HG03558 (cell line): ENCODE data around the gene GRM7.

ENCODE experiments used
- ATAC-seq: cut with Tn5 transposase; IDR thresholded peaks from one replicate; pipeline ENCODE4 v1.9.1; 2021; ENCODE audit warnings: moderate number of reproducible peaks; ENCODE audit not compliant: unreplicated experiment; ENCODE audit errors: extremely low read depth

GRM7 gene

DNA sequence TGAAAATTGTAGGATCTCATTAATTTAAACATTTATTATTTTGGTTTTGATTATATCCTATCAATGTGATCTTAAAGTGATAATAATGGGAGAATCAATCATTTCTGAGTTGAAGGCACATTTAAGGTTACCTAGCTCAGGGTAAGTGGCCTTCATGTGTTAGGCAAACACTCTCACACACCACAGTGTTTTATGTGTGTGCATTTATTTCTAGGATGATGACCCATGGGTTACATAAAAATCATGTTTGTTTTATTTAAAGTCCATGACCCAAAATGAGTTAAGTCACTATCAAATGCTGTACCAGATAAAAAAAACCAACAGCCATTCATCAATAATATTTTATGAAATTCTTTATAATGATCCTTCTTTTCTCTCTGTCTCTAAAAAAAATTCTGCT, 520.8 kb downstream of the GRM7 start:
- no peak for ATAC-seq

DNA sequence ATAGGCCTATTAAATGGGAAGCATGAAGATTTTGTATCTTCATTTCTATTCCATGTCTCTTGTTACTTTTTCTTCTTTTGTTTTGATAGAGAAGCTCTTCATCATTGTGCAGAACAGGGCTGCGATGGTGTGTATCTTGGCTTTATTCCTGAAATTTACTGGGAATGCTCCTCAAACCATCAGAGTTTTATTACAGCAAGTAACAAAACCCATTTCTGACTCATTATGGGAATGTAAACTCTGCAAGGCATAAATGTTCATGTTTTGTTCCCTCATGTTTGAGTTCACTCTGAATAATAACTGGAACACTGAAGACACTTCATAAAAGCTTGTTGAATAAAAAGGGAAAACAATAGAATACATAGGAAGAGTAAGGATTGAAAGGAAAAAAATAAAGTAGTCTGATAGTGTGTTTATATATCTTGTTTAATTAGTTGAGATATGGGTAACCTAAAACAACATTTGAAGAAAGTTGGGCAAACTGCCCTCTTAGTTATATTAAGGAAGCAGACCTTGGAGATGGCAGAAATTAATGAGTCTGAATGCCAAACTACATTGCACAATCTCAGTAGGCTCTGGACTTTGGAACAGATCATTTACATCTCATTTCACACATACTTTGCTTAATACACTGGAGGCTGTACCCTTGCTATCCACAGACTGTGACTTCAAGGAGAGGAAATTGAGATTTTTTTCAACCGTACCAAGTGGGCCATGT, 521.5 kb downstream of the GRM7 start:
- no peak for ATAC-seq

DNA sequence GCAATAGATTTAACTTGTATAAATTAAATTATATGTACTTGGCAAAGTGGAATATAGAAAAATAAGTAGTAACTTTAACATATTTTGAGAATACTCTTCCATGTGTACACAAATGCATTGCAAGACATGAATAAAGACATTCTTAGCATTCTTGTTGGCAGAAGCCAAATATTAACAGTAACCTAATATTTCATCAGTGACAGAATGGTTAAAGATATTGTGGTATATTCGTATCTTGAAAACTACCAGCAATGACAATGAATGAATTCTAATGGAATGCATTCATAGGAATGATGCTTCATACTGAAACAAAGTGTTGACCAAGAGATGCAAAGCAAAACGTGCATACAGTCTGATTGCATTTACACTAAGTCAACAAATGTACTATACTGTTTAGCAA, 524.7 kb downstream of the GRM7 start:
- no peak for ATAC-seq

DNA sequence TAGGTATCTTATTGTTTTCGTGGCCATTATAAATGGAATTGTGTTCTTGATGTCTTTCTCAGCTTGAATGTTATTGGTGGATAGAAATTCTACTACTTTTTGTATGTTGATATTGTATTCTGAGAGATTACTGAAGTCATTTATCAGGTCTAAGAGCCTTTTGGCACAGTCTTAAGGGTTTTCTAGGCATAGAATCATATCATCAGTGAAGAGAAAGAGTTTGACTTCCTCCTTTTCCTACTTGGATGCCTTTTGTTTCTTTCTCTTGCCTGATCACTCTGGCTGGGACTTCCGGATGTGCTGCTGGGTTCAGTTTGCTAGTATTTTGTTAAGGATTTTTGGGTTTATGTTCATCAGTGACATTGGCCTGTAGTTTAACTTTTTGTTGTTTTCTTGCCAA, 527.1 kb downstream of the GRM7 start:
- no peak for ATAC-seq

DNA sequence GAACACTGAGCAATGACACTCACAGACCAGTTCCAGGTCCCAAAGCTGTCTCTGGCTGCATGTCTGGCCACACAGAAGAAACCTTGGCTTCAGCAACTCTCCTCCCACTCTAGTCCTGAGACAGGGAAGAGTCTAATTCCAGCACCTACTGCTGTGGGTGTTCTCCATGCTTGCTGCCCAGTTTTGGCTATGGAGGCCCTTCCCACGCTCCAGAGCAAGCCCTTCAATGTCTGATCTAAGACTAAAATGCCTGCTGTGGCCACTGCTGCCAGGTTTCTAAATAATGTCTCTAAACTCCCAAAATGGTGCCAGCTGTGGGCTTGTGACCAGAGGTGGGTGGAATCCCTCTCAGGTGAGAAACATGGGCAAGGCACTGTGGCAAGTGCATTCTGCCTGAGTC, 531.3 kb downstream of the GRM7 start:
- no peak for ATAC-seq

DNA sequence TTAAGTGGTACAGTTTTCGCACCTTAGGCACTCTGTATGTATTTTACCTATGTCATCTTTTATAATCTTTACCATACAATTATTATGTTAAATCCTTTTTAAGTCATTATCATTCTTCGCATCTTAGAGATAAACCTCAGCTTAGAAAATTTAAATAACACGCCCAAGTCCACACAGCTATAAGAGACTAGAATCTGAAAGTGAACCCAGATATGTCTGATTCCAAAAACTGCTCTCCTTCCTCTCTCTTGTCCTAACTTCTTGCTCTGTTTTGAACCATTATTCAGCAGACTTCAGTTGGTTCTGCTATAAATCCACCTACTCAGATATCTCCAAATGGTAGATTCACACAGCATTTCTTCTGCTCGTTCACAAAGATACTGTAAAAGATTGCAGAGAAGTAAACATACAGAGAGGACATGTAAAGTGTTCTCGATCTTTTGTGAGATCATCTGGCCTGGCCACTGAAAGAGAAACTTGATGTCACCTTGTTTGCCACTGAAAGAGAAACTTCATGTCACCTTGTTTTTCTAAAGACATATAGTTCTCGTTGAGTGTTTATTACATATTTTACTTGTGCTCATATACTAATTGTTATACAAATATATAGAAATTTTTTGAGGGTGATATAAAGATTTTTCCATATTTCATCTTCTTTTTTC, 533.2 kb downstream of the GRM7 start:
- no peak for ATAC-seq

DNA sequence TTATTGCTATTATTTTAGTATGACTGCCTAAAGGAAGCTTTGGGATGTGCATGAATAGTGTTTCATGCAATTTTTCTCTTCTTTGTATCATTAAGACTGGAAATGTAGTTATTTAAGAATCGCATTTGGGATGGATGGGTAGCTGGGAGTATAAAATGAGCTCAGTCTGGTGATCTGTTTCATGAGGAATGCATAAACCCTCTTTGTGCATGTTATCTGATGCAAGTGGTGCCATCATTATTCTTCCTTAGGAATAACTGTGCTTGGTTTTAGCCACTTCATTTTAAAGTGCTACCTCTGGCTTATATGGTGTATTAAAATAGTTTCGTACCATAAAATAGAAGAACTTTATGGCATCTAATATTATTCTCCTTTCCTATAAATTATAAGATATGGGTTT, 535.6 kb downstream of the GRM7 start:
- no peak for ATAC-seq

DNA sequence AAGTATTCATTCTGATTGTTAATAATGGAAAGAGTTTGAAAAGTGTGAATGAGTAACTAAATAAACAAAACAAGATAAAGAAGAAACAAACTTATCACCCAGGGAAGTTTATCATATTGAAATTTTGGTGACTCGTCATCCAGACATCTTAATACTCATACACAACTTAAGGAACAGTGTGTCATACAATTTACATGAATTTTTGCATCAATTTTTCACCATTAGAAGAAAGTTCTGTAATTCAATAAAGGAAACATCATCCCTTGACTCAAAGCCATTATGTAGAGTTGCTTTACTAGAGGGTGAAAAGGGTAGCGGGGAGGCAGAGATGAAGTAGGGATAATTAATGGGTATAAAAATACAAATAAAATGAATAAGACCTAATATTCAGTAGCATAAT, 536.2 kb downstream of the GRM7 start:
- no peak for ATAC-seq

DNA sequence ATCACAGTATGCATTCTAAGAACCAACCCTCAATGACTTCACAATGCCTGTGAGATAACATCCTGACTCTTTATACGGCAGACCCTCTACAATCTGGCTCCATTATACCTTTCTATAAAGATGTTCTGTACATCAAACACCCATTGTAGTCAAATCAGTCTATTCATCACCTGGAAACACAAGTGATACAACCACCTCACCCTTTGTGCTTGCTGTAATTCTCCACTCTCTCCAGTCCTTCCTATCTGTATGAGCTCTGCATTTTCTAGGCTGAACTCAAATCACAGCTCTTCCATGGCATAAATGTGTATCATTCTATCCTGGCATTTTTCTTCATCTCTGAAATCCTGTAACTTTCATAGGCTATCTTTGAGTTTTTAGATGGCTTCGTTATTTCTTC, 539.4 kb downstream of the GRM7 start:
- no peak for ATAC-seq

DNA sequence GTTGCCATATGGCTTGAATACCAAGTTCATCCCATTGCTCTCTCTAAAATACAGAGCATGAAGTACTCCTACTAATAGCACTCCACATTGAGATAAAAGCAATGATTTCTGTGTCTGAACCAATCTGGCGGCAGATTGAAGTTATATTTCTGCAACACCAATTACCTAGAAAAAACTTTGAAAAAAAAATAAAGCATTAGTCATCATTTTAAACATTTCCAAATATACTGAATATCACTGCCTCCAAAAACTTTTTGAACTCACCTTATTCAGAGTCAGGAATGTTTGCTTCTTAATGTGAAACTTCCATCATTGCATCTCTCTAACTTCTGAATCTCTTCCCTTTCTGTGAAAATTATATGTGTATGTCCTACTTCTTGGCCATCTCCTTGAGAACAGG, 540.5 kb downstream of the GRM7 start:
- no peak for ATAC-seq

DNA sequence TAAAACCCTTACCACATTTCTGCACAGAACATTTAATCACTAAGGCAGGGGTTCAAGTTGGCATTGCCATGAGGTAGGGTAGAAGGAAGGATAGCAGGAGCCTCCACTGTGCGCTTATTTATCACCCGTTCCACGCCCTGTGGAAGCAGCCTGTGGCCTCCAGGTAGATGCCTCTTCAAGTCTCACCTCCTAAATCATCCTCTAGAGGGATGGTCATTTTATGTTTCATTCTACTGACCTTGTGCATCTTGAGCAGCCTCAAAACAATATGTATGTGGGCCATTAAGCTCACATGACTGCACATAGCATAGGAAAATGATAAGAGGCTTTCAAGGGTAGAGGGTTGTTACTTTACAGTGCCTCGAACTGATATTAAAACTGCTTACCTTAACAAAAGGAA, 546.2 kb downstream of the GRM7 start:
- ATAC-seq: no peak

DNA sequence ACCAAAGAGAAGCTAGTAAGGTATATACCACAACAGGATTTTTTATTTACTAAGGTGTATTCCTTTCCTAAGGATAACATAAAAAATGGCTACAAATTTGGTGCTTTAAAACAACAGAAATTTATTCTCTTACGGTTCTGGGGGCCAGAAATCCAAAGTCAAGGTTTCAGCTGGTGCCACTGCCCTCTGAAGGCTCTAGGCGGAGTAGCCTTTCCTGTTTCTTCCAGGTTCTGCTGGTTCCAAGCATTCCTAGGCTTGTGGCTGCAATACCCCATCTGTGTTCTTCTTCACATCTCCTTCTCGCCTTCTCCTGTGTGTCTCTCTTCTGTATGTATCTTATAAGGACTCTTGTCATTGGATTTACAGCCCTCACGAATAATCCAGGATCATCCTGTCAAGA, 549.9 kb downstream of the GRM7 start:
- ATAC-seq: no peak

DNA sequence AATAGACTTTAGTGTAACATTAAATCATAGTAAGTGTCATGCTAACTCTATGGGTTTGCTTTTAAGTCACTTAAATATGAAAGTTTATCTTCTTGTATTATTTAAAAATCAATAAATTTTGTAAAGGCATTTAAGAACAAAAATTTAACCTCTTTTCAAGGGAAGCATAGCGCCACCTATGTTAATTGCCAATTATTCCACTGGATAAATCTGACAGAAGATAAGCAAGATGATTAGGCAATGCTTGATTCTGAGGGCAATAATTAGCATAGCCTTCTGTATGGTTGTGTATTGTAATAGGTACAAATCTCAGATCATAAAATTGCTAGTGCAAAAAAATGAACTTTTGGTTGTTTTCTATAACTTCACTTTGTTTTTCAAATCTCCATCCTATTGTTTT, 560.1 kb downstream of the GRM7 start:
- no peak for ATAC-seq

DNA sequence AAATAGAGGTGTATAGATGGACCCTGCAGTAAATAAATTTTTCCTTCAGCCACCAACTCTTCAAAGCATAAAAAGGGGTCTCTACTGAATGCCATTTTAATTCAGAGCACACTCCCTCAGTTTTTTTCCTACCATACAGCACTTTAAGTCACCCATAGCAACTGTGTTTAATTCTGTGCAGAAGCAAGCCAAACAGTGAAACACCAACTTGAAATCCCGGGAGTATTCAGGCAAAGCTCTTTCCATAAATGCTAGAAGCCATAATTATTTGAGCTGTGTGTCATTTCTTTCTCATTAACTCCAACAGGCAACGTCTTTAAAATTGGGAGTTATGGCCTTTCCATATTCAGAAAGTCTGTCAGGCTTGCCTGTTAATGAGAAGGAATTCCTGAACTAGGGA, 562.1 kb downstream of the GRM7 start:
- no peak for ATAC-seq

DNA sequence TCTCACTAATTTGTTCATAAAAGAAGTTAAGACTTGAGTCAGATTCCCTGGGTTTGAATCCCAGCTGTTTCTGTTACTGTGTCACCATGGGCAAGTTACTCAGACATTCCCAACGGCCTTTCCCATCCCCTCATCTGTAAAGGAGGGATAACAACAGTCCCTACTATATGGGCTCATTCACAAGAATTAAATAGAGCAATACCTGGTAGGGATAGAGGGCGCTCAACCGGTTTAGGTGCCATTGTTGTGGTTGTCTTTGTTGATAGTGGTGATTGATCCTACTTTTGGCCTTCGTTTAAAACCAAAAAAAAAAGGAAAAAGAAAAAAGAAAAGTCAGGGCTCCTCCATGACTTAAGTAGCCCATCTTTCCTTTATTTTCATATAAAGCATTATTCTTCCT, 563.1 kb downstream of the GRM7 start:
- ATAC-seq: no peak

DNA sequence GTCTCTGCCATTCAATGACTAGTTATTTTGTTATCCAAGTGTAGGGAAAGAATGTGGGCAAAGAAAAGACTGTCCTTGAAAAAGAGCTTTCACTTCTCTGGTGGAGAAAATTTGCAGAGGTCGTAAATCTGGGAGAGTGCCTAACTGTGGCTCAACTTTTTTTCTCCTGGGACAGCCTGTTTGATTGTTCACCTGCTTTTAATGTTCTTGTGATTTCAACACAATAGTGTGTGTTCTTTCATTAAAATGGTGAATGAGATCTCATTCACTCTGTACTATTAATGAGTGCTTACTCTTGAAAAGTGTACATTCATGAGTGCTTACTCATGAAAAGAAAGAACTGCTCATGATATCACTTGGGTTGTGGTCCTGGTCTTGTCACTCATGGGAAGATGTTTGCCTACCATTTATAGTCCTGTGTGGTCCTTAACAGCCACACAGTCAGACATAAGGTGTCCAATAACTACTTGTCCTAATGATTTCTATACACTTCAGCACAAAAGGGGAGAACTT, 567.3 kb downstream of the GRM7 start:
- ATAC-seq: no peak

DNA sequence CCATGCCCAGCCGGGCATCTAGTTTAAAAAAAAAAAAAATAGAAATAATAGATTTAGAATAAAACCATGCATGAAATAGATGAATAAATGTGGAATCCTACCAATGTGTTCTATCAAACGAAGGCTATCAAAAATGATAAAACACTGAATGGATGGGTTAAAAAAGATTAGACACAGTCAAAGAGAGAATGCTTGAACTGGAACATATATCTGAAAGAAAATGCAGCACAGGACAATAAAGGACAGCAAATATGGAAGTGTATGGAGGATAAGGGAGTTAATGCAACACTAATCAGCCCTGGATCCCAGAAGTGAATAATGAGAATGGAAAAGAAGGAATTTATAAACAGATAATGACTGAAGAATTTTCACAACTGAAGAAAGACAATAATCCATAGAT, 571.7 kb downstream of the GRM7 start:
- no peak for ATAC-seq

DNA sequence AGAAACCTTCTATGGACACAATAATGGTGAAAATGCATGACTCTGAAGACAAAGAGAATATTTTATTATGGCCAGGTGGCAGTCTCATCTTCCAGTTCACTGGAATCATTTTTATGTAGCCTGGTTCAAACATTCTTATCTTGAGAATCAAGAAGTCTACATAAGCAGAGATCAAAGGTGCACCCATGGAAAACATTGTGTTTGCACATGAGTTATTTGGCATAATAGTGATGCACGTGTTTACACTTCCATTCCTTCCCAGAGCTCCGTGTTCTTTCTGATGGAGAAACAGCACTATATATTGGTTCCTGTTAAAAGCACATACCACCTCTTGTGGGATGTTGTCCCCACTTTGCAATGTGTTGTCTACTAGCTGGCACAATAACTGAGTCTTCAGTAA, 572.2 kb downstream of the GRM7 start:
- no peak for ATAC-seq

DNA sequence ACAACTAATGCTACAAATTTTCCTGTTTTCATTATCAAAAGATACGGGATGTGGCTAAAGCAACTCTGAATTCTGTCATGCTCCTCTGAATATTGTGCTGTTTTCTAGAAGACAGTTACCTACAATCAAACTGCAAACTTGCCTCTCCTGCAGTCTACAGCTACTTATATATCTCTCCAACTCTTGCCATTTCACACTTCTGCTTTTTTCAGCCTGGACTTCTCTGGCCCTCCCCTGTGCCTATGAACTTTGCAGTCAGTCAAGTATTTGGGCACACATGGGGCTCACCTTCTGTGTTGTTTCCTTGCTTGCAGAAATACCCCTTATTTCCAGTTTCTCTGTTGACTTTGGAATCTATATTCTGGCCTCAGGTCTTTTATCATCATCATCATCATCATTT, 575.6 kb downstream of the GRM7 start:
- ATAC-seq: no peak

DNA sequence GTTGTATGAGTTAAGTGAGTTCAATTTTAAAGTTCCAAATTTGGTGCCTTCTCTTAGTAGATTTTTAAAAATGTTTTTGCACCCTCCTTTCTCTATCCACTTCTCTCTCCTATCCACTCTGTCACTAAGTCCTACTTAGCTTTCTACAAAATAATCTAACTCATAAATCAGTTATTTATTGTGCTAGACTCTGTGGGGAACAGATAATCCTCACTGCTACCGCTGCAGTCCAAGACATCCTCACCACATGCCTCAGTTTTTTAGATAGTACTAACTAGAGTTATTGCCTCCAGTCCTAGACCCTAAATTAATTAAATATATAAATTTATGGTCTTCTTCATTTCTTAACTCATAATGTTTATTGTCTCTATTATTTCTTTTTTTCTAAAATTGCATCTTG, 576.3 kb downstream of the GRM7 start:
- ATAC-seq: no peak

DNA sequence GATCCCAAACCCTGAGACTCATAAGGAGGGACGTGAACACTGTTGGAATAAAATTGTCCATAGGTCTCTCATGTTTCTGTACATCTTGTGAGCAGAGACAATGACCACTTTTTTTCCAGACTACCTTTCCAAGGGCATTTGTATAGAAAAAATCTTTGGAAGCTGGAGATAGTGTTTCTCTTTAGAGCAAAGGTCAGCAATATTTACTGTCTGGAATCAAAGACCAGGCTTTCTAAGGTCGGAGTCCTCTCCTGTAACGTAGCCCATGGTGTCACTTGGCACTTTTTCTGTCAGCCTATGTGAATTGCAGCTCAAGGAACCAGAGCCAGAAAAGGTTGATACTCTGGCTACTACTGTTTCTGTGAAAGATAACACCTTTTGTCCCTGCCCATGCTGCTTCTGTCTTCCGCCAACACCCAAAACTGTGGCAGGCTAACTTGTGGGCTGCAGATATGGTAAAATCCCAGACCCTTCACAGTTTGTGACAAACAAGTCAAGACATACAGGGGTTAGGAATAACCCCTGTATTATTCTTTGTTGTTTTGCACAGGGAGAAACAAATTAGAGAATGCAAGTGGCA, 578.3 kb downstream of the GRM7 start:
- ATAC-seq: no peak

DNA sequence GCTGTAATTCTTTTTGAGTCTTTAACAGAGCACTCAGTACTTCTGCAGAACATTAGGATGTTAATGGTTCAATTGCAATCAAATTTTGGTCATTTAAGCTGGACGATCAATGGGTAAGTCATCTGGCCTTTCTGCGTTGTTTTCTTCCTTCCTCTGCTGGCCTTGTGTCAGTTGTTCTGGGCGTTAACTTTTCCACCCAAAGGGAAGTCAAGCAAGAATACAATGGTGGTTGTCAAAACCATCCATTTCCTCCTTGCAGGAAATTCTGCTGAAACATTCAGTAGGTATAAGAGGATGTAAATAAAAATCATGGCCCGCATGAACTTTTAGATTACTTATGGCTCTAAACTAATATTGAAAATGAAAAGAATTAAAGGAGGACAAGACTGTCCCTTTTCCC, 584.0 kb downstream of the GRM7 start:
- no peak for ATAC-seq
